Measurements from ENCODE around the gene SETD1A.
"Not testable (repeated sequence)": the region's sequence is repeated elsewhere in the genome, so short reads cannot be mapped to it uniquely, and the experiment has no call there.

The SETD1A gene

GRCh38 chr16:30930160-30930571, 27.4 kb upstream of the SETD1A start:
- no peak for DNase-seq

GRCh38 chr16:30931068-30931650, 26.4 kb upstream of the SETD1A start:
- DNase-seq = no peak

- peak; percentile 12 for DNase-seq
Measured at GRCh38 chr16:30934827-30935557, 22.6 kb upstream of the SETD1A start.

- DNase-seq = no peak
Measured at GRCh38 chr16:30937692-30938091, 19.9 kb upstream of the SETD1A start.

GRCh38 chr16:30939571-30939970, 18.0 kb upstream of the SETD1A start:
- not testable (repeated sequence) for DNase-seq

GRCh38 chr16:30941600-30942425, 15.7 kb upstream of the SETD1A start:
- peak; percentile 51 for DNase-seq

GRCh38 chr16:30942426-30942806, 15.1 kb upstream of the SETD1A start:
- no peak for DNase-seq

- no peak for DNase-seq
Measured at GRCh38 chr16:30944352-30944751, 13.2 kb upstream of the SETD1A start.

- no peak for DNase-seq
Measured at GRCh38 chr16:30946671-30947540, 10.6 kb upstream of the SETD1A start.

GRCh38 chr16:30947541-30947858, 10.1 kb upstream of the SETD1A start:
- DNase-seq = no peak

- no peak for DNase-seq
Measured at GRCh38 chr16:30947859-30948666, 9.5 kb upstream of the SETD1A start.

- no peak for DNase-seq
Measured at GRCh38 chr16:30948667-30949649, 8.6 kb upstream of the SETD1A start, which contains the start of gene ORAI3. TSS of gene ORAI3 (plus strand) at chr16:30949068. CDS start at chr16:30949290, 222 bp downstream.

GRCh38 chr16:30949650-30950515, 7.7 kb upstream of the SETD1A start:
- DNase-seq = no peak

GRCh38 chr16:30950516-30951065, 7.0 kb upstream of the SETD1A start:
- no peak for DNase-seq

GRCh38 chr16:30951193-30951592, 6.4 kb upstream of the SETD1A start:
- no peak for DNase-seq

GRCh38 chr16:30951750-30952149, 5.8 kb upstream of the SETD1A start:
- no peak for DNase-seq

- DNase-seq = no peak
Measured at GRCh38 chr16:30953111-30953510, 4.4 kb upstream of the SETD1A start.

GRCh38 chr16:30953511-30954124, 3.9 kb upstream of the SETD1A start:
- peak; percentile 71 for DNase-seq

- no peak for DNase-seq
Measured at GRCh38 chr16:30954993-30955392, 2.6 kb upstream of the SETD1A start.
